Neural cell (in vitro differentiated cells): ENCODE data around the gene HOXC5.

Experiments
- EP300 ChIP-seq: fragments of 450-650 bp; conservative IDR thresholded peaks from 2 replicates; pipeline ENCODE4 v1.6.1; 2014; ENCODE audit warnings: antibody characterized with exemption, mild to moderate bottlenecking, moderate library complexity; ENCODE audit not compliant: poor library complexity, severe bottlenecking
- MXI1 ChIP-seq: fragments of 450-650 bp; conservative IDR thresholded peaks from 2 replicates; pipeline ENCODE4 v1.6.1; 2014; ENCODE audit warnings: antibody characterized with exemption, mild to moderate bottlenecking; ENCODE audit not compliant: poor library complexity, severe bottlenecking
- POLR2AphosphoS5 ChIP-seq: IDR thresholded peaks from 2 replicates; pipeline ENCODE4 v1.6.1; 2012
- TF ChIP-seq, protein P1 (sequence below): fragments of 450-650 bp; IDR thresholded peaks from 2 replicates; pipeline ENCODE4 v1.5.1; 2014; ENCODE audit warnings: antibody characterized with exemption, mild to moderate bottlenecking, moderate library complexity; ENCODE audit not compliant: poor library complexity, severe bottlenecking

DNA sequence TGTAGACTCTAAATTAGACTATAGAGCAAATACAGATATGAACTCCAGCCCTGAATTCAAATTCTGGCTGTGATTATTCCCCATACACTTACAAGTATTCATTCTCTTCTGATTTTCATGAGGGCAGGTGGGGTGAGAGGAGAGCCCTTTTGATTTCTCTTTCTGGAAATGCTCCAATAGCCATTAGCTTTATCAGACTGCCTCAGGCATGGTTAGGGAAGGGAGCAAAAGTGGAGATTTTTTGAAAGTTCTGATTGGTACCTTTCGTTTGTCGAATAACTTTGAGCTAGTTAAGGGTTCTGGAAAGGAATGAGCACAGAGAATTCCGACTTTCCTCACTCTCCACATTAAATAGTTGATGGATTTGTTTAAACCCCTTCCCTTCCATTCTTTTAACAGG lies 7.8 kb downstream of the HOXC5 start:
- TF ChIP-seq, protein P1, sequence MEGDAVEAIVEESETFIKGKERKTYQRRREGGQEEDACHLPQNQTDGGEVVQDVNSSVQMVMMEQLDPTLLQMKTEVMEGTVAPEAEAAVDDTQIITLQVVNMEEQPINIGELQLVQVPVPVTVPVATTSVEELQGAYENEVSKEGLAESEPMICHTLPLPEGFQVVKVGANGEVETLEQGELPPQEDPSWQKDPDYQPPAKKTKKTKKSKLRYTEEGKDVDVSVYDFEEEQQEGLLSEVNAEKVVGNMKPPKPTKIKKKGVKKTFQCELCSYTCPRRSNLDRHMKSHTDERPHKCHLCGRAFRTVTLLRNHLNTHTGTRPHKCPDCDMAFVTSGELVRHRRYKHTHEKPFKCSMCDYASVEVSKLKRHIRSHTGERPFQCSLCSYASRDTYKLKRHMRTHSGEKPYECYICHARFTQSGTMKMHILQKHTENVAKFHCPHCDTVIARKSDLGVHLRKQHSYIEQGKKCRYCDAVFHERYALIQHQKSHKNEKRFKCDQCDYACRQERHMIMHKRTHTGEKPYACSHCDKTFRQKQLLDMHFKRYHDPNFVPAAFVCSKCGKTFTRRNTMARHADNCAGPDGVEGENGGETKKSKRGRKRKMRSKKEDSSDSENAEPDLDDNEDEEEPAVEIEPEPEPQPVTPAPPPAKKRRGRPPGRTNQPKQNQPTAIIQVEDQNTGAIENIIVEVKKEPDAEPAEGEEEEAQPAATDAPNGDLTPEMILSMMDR: no peak
- TF ChIP-seq EP300 (no peak), POLR2AphosphoS5 (no peak), MXI1 (no peak)
